Measurements from ENCODE around the gene CAMK4.

The CAMK4 gene

DNA sequence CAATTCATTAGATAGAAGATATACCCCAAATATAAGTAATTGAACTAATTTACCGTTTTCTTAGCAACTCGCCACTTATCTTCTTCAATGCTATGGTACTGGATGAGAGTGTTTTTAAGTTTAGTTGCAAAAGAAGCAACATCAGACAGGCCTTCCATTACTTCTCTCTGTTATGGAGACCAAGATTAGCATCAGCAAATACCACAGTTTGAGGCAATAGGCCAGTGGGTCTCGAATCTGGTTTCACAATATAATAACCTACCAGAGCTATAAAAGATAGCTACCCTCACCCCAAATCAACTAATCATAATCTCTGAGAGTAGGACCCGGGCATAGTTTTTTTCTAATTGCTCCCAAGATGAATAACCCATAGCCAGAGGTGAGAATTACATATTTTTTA, 283.1 kb downstream of the CAMK4 start:
- DNase-seq, result no peak

GRCh38 chr5:111509119-111509518, 284.9 kb downstream of the CAMK4 start:
- no peak for DNase-seq

- DNase-seq, result no peak
Observed at GRCh38 chr5:111511174-111511830, 287.1 kb downstream of the CAMK4 start.

GRCh38 chr5:111511831-111512374, 287.7 kb downstream of the CAMK4 start:
- no peak for DNase-seq

DNA sequence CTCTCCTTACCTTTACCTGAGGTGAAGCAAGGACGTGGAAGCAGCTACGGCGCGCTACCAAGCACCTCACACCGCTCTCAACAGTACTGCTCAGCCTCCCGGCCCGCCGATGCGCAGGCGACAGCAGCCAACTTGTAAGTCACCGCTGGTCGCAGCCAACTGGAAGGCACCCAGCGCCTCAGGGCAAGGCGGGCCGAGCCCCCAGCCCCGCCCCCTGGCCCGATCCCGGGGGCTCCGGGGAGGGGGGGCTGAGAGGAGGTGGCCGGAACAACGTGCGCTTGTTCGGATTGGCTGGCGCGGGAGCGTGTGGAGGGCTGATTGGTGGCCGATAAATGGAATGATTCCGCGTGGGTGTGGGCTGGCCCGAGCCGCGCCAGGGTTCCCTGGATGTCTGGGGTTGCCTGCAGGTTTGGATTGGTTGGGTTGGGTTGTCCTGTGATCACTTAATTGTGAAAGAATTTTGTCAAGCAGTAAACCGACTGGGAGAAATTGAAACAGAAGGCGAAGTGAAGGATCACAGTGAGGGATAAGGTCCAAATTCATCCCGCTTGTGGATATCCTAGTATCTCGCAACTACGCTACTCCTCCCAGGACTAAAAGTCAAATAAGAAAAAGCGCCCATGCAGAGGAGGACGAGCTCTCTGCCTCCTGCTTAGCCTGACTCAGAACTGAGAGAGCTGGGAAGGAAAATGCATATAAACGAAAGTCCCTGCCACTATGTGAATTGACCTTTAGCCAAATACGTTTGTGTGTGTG, 288.4 kb downstream of the CAMK4 start, which contains the start of gene STARD4:
TSS of gene STARD4 (minus strand) at position 161 of the 756 bp plus-strand sequence. CDS start 5,102 bp downstream, outside the sequence.
- DNase-seq, result peak; percentile 90 to 92

- peak; percentile 58 to 70 for DNase-seq
Observed at GRCh38 chr5:111513131-111513520, 288.9 kb downstream of the CAMK4 start.

- no peak for DNase-seq
Observed at GRCh38 chr5:111514087-111514486, 289.9 kb downstream of the CAMK4 start.

GRCh38 chr5:111517853-111518501, 293.8 kb downstream of the CAMK4 start:
- no peak for DNase-seq

- DNase-seq, result no peak
Observed at GRCh38 chr5:111518777-111519176, 294.6 kb downstream of the CAMK4 start.

- no peak for DNase-seq
Observed at GRCh38 chr5:111520908-111521307, 296.7 kb downstream of the CAMK4 start.

DNA sequence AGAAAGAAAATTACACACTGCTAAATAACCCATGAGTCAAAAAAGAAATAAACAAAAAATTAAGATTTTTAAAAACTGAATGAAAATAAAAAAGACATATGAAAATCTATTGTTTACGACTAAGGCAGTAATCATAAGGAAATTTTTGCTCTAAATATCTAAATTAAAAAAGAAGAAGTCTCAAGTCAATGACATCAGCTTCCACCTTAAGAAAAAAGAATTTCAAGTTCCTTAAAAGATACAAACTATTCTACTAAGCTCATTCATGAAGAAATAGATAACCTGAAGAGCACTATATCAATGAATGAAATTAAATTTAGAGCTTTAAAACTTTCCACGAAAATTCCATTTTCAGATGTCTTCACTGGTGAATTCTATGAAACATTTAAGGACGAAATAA, 303.9 kb downstream of the CAMK4 start:
- no peak for DNase-seq

DNA sequence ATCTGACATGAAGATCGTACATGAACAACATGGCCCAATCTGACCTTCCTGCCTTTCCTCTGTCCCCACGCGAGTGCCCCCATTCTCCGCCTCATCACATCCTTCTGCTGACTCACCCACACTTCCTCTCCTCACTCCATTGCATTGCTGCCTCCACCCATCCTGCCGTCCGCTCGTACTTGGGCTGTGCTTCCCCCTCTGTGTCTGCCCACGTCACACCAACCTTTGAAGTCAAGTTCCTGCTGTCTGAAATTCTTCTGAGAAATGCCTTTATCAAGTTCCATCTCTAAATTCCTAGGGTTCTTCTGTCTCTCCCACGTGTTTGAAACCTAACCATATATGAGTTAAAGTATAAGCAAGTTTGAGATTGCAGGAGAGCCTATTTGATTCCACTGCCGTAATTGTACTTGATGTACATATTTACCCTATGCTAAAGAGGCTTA, 306.1 kb downstream of the CAMK4 start:
- peak; percentile 71 to 73 for DNase-seq

DNA sequence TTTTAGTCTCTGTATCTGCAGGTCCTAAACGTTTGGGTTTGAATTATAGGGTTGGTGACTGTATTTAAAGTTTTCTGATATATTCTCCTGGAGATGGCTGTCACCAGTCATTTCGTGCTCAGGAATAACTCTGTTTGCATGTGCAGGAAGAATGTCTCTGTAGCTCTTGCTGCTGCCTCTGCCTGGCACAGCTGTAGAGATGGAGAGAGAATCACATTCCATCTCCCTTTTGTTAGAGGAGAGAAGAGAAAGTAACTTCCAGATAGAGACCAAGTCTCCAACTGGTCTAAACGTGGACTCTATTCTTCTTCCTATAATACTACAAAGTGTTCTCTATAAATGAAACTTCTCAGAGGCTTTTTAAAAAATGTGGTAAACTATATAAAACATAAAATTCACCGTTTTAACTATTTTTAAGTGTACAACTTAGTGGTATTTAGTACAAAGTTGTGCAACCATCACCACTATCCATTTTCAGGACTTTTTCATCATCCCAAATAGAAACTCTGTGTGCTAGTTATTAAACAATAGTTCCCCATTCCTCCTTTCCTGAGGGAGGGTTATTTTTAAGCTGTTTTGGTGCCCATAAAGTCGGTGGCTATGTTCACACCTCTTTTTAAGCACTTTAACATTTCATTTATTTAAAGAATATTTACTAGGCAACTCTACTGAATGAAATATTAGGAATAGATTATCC, 308.9 kb downstream of the CAMK4 start:
- DNase-seq, result no peak

DNA sequence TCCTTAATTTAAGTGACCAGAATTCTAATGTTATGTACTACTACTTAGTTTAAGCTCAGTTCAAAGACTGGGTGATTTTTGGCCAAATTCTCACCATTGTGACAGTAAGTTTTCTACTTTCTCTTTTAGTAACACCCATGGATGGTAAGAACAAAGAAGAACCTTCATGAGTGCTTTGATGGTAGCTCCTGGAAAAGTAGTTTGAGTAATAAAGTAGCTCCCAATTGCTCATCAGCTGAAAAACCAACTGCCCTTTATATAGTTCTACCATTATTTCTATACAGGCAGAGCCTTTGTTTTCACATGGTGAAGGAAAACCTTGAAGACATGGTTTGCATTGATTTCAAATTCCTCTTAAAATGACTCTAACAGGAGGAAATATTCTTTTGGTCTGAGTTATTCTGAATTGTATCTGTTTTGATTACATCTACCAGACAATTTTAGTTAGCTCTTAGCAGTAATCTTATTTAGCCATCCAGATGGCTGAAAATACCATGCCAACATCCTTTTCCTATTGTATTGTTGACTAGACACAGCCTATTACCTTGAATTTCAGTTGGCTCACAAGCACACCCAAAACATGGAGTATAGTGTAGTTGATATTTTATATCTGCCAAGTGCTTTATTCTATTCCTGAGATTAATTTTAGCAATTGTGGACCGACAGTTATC, 311.8 kb downstream of the CAMK4 start:
- no peak for DNase-seq

GRCh38 chr5:111537141-111538024, 313.2 kb downstream of the CAMK4 start:
- no peak for DNase-seq
